Heart left ventricle (tissue), 13 donors: ENCODE measurements around the gene FRMD4B.

Experiments used
- POLR2A ChIP-seq, 2 donors: fragments of 450-650 bp; IDR thresholded peaks; one replicate each; pipeline ENCODE4 v1.6.1; 2017; ENCODE audit warnings: antibody characterized with exemption in 2 of 2, mild to moderate bottlenecking in 2 of 2, moderate library complexity in 2 of 2
- TF ChIP-seq, protein P1 (sequence below), 12 donors: fragments of 200-600 bp; sonication (generic) in 4 of 12; IDR thresholded peaks; one replicate each; pipeline versions ENCODE4 v1.5.0 to v1.8.0; 2018 to 2022; ENCODE audit warnings: antibody characterized with exemption in 12 of 12, mild to moderate bottlenecking in 5 of 12
- donor health status: ischemic (EF 13 %, LVEDD 7.1; RV severe dilation, severe dysfunction).
- donor health status: DM: no; HTN: yes; CAD: no.
- donor health status: DM: no; HTN: no; CAD: no.
- donor health status: ischemic (EF 25% LVEDD 6.9; RV normal size, moderate dysfunction).
- donor health status: ischemic (EF 25% LVEDD 5.7; RV mildly dilated, moderate dysfunction).
- donor health status: ischemic (EF 35%, LVEDD 5.7; RV mildly dilated, moderate dysfunction).
- donor health status: nonischemic (EF 11% LVEDD 7.7; RV severe dilation, severe dysfunction).
- donor health status: DM: yes; HTN: yes; CAD: no.
- donor health status: PGD.
- donor health status: ischemic (EF 29% LVEDD 5.4; RV normal size, mild dysfunction).
- donor health status: nonischemic (EF 23%, LVEDD 6.1; RV moderate dilation, normal function).

DNA sequence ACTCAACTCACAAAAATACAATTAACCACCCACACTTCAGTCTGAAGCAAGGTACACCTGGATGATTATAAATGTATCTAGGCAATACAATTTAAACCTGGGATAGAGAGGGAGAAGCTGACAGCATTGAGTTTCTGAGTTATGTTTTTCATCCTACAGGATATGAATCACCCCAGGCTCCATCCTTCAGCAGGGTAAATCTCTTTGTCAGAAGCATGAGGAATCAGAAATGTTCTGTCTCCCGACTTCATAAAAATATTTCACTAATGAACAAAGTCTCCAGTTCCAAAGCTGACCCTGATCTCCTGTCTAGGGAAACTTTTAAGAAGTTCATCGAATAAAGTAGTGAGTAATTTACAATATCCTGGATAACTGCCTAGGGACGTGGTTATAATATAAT, 25.5 kb upstream of the FRMD4B start:
- TF ChIP-seq, protein P1, sequence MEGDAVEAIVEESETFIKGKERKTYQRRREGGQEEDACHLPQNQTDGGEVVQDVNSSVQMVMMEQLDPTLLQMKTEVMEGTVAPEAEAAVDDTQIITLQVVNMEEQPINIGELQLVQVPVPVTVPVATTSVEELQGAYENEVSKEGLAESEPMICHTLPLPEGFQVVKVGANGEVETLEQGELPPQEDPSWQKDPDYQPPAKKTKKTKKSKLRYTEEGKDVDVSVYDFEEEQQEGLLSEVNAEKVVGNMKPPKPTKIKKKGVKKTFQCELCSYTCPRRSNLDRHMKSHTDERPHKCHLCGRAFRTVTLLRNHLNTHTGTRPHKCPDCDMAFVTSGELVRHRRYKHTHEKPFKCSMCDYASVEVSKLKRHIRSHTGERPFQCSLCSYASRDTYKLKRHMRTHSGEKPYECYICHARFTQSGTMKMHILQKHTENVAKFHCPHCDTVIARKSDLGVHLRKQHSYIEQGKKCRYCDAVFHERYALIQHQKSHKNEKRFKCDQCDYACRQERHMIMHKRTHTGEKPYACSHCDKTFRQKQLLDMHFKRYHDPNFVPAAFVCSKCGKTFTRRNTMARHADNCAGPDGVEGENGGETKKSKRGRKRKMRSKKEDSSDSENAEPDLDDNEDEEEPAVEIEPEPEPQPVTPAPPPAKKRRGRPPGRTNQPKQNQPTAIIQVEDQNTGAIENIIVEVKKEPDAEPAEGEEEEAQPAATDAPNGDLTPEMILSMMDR (IDR thresholded peaks at IDR 0.05) = no peak
- TF ChIP-seq POLR2A (IDR thresholded peaks at IDR 0.05) = no peak
